ENCODE measurements around the gene FAM131A. TPM values are rescaled to one million over a fixed set of nuclear protein-coding genes. Genes with fewer than 3 reads are reported as not detected.

FAM131A gene
- total RNA-seq, 1 donor from 2014 or later = 17.4 TPM

- no peaks in the 10 kb centered on the region for H3K9me3 Mint-ChIP-seq
- H3K27ac Mint-ChIP-seq = no peak overlapping the region
- DNase-seq (ENCODE audit: low spot score in 2 of 2, unreplicated experiment in 2 of 2) = no peak
- peaks cover 29% of the 10 kb centered on the region for H3K4me1 Mint-ChIP-seq
- peaks cover 34% of the 10 kb centered on the region for H3K36me3 Mint-ChIP-seq
- H3K27me3 Mint-ChIP-seq (ENCODE audit: low read depth) = no peaks in the 10 kb centered on the region
- no peak overlapping the region for H3K4me3 Mint-ChIP-seq
- TF ChIP-seq CTCF (IDR thresholded peaks at IDR 0.05; ENCODE audit: unreplicated experiment) = no peak
Observed at GRCh38 chr3:184320104-184320445, 17.3 kb upstream of the FAM131A start.

- no peak for TF ChIP-seq CTCF (IDR thresholded peaks at IDR 0.05; ENCODE audit: unreplicated experiment)
- no peak overlapping the region for H3K27ac Mint-ChIP-seq
Observed at GRCh38 chr3:184321666-184322065, 15.7 kb upstream of the FAM131A start.

GRCh38 chr3:184322731-184323487 is 14.5 kb upstream of the FAM131A start:
- DNase-seq (ENCODE audit: low spot score in 2 of 2, unreplicated experiment in 2 of 2) = no peak
- no peak overlapping the region for H3K27ac Mint-ChIP-seq
- peaks cover 55% of the 10 kb centered on the region for H3K36me3 Mint-ChIP-seq
- H3K4me1 Mint-ChIP-seq = peaks cover 9% of the 10 kb centered on the region
- H3K4me3 Mint-ChIP-seq = no peak overlapping the region
- TF ChIP-seq CTCF (IDR thresholded peaks at IDR 0.05; ENCODE audit: unreplicated experiment) = no peak
- no peaks in the 10 kb centered on the region for H3K27me3 Mint-ChIP-seq (ENCODE audit: low read depth)
- H3K9me3 Mint-ChIP-seq = no peaks in the 10 kb centered on the region

More at GRCh38 chr3:184321666-184322065, 15.7 kb upstream of the FAM131A start:
- Mint-ChIP-seq H3K4me3 (no peak overlapping the region), H3K9me3 (no peaks in the 10 kb centered on the region), H3K27me3 (ENCODE audit: low read depth) (no peaks in the 10 kb centered on the region), H3K36me3 (peaks cover 45% of the 10 kb centered on the region), H3K4me1 (peaks cover 20% of the 10 kb centered on the region)
- DNase-seq (ENCODE audit: low spot score in 2 of 2, unreplicated experiment in 2 of 2) = no peak

- no peak for TF ChIP-seq CTCF (IDR thresholded peaks at IDR 0.05; ENCODE audit: unreplicated experiment)
- peaks cover 60% of the 10 kb centered on the region for H3K36me3 Mint-ChIP-seq
- no peak overlapping the region for H3K27ac Mint-ChIP-seq
- H3K4me3 Mint-ChIP-seq = no peak overlapping the region
- DNase-seq (ENCODE audit: low spot score in 2 of 2, unreplicated experiment in 2 of 2) = no peak
- H3K9me3 Mint-ChIP-seq = no peaks in the 10 kb centered on the region
- no peaks in the 10 kb centered on the region for H3K27me3 Mint-ChIP-seq (ENCODE audit: low read depth)
- peaks cover 7% of the 10 kb centered on the region for H3K4me1 Mint-ChIP-seq
Observed at GRCh38 chr3:184323696-184324095, 13.7 kb upstream of the FAM131A start.

GRCh38 chr3:184325269-184325668 is 12.1 kb upstream of the FAM131A start:
- Mint-ChIP-seq H3K27me3 (ENCODE audit: low read depth) (no peaks in the 10 kb centered on the region), H3K27ac (no peak overlapping the region), H3K9me3 (no peaks in the 10 kb centered on the region), H3K4me1 (no peaks in the 10 kb centered on the region), H3K36me3 (peaks cover 68% of the 10 kb centered on the region), H3K4me3 (no peak overlapping the region)
- no peak for DNase-seq (ENCODE audit: low spot score in 2 of 2, unreplicated experiment in 2 of 2)
- no peak for TF ChIP-seq CTCF (IDR thresholded peaks at IDR 0.05; ENCODE audit: unreplicated experiment)

Data from mesothelial cell of epicardium (in vitro differentiated cells).